Activated CD4-positive, alpha-beta T cell treated with anti-CD3 and anti-CD28 coated beads for 24 hours (primary cell): ENCODE results near the gene CYB561.

Experiments
- DNase-seq, 2 donors: peaks; one replicate each; pipeline ENCODE4 v3.0.0-alpha.2; 2020; ENCODE audit warnings: low read depth in 2 of 2

The CYB561 gene

DNA sequence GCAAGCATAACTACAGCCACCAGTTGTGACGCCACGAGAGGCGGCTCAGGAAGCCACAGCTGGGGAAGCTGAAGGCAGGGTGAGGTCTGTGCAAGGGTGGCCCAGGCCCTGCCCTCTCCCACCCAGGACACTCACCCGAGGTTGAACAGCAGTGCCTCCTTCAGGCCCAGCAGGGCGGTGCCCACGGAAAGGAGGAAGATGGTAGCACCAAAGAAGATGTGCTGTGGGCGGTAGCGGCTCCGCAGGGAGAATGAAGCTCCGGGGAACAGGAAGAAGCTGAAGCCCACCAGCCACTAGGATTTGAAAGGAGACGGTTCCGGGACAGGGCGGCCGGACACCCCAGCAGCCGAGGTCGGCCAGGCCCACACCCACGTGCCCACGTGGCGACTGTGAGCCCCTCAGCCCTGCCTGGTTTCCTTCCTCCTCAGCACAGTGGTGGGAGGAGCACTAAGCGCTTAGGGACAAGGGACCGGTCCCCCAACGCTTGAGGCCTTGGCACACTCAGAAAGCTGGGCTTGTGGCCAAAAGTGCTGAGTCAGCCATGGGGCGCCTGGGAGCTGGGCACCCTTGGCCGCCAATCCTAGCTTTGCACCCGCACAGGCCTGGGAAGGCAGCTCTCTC is 11.0 kb downstream of the CYB561 start:
- DNase-seq: no peak

DNA sequence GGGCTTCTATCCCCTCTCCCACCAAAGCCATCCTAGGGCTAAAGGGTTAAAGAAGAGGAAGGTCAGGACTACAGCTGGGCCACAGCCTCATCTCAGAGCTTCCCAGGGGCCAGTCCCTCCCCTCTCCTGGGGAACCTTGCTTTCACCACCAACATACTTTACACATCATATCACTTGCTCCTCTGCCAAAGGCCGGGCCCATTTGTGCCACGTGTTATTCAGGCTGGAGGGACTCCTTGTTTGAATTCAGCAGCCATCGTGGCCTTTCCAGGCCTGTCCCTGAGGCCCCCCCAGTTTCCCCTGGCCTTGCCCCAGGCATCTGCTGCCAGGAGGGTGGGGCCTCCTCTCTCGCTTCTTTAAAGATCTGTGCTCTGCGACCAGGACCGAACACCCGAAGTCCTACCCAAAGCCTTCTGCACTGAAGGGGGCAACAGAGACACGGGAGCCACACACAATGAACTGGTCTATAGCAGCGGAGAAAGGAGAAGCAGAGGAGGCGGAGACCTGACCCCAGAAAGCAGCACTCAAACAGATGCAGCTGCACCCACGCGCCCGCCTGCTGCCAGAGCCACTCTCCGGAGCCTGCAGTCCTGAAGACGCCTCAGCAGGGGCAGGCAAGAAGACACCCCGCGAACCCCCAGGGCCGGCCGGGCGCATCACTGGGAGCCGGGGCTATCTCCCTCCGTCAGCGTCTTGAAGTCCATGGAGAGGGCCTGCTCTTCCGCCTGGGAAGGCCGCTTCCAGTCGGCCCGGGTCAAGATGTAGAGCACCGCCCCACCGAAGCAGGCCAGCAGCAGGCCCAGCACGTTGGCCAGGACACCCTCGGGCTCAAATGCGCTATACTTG is 12.1 kb downstream of the CYB561 start:
- no peak for DNase-seq

DNA sequence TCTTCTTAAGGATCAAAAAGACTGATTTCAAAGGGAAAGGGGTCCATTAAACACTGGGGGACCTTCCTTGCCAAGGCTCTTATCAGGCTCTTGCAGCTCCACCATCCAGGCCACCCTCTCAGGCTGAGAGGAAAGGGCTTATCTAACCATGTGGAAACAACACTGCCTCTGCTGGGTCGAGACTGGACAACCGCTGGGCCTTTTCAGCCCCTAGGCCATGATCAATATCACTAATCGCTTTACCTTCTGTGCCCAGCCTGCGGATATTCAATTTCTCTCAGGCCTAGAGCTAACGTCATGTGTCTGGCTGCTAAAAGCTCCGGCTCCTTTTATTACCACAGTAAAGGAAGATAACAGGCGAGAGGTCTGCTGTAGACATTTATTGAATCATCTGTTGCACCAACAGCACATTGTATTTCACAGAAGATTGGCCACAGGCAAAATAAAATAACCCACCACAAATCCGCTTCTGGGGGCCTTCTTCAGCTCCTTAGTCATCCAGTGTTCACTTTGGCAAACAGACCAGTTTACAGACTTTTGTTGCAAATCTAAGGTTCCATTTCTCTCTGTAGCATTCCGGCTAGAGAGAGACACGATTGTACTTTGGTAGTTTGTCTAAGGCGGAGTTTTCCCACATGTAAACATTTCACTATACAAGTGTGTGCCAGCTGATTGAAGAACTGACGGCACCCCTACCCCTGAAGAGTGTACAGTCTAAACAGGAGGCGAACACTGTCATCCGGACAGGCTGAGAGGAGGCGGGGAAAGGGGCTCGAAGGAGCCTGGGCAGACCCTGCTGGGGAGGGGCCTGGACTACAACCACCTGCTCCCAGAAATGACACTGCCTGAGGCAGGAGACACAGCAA is 13.9 kb downstream of the CYB561 start:
- no peak for DNase-seq

DNA sequence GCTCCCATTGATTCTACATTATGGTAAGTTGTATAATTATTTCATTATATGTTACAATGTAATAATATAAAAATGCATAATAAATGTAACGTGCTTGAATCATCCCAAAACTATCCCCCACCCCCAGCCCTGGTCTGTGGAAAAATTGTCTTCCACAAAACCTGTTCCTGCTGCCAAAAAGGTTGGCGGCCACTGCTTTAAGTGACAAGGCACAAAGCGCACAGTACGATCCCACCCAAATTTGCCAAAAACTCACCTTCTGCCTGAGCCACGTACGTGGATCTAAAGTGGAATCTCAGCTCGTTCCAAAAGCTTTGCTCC is 14.5 kb downstream of the CYB561 start:
- no peak for DNase-seq

DNA sequence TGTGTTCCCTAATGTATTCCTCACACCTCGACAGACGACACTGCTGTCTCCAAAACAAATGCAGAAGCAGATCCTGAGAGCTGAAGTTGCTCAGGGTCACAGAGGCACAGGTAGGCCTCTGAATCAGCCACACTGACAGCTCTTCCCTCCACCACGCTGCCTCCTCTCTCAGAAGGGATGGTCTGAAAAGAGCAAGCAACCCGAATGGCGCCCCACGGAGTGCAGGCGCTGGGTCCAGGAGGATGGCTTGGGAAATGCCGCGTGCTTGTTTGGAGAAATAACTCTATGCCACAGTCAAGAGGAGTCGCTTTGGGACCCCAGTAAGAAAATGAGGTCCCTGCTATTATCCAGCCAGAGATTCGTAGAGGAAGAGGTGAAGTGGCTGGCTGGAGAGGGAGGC is 15.9 kb downstream of the CYB561 start:
- no peak for DNase-seq

DNA sequence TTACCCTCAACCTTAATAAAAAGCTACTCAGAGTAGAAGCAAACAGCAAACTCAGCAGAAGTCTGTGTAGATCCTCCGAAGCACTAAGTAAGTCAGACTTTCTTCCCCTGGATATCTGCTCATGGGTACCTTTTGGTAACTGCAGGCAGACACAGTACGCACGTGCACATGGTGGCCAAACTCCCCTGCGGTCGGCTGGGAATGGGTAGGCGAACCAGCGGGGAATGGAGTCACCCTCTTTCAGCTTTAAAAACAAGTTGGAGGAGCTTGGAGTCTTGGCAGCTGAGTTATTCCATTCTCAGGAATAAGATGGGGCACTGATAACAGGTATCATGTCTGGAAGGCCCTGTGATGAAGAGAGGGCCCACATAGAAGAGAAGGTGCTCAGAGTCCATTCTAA is 16.3 kb downstream of the CYB561 start:
- DNase-seq: no peak

DNA sequence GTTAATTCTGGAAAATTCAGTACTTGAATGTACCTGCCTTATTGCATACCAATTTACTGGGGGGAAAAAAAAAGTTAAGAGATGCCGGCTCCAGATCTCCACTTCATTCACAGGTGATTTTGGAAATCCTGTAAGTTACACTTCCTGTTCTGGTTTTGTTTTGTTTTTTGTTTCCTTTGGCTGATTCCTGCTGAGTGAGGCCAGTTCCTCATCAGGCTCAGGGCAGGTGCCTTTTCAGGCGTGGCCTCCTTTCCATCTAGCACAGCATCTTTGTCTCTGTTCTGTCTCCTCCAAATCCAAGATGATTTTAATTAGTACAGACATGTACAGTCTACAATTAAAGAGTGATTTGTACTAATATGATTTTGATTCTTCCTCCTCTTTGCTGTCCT is 19.2 kb downstream of the CYB561 start:
- DNase-seq: no peak

DNA sequence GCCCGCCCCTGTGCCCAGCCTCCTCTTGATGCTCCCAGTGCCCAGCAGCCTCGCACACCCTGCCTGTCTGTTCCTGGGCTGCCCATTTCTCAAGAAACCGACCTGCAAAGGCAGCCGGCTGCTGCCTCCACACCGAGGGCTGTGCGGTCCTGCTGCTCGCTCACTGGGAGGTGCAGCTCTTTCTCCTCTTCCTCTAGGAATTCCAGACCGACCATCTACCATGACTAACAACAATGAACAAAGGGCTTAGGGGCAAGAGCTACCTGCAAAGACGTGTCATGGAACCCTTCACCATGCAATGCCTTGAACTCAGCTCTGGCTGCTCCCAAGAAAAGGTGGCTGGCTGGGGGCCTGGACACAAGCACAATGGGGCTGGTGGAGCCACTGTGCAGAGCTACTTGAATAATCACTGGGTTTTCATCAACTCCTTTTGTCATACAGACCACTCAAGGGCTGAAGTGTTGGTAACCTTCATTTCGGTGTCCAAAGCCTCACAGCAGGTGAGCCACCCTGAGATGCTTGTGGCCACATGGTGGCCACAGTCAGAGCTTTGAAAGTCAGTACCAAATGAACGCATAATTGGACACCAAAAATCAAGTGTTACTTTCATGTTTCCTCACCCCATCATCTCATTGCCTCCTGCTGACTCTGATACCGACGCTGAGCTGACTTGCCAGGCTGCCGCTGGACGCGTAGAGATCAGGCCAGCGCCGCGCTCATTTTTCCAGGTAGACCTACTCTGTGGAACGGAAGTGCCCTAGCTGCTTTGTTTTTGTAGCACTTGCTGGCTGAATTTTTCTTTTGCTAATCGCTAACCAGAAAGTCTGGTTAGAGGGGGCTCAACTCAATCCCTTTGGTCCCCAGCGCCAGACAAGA is 19.8 kb downstream of the CYB561 start:
- DNase-seq: no peak

DNA sequence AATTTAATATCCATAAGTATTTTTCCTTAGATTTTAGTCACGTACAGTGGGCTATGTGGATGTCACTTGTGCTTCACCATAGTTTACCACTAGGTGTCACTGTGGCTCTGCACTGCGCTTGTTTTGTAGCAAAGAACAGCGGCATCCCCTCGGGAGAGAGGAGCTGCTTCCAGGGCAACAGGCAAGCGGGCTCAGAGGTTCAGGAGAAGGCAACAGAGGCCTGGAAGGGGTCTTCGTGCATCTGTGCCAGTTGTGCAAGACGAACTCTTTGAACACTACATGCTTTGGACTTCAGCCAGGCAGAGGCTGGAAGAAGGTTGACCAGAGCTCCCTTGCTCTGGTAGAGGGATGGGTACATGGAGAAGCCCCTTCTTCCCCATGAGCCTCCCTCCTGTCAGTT is 20.6 kb downstream of the CYB561 start:
- DNase-seq: peak; percentile 48 to 57

DNA sequence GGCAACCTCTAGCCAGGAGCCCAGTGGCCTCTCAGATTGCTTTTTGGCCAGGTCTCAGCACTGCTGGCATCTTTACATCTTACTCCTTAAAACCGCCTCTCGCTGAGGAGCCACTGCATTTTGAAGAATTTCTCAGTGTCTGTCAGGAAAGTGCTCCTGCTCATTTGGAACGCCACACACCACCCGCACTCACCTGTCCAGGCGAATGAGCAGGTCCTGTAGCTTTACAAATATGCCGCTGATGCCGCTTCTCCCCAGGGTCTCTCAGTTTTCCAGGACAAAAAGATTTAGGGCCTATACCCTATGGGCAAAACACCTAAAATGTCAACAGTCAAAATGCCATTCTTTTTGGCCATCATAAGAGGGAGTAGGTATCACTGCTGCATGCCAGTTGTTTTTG is 22.1 kb downstream of the CYB561 start:
- DNase-seq: no peak

DNA sequence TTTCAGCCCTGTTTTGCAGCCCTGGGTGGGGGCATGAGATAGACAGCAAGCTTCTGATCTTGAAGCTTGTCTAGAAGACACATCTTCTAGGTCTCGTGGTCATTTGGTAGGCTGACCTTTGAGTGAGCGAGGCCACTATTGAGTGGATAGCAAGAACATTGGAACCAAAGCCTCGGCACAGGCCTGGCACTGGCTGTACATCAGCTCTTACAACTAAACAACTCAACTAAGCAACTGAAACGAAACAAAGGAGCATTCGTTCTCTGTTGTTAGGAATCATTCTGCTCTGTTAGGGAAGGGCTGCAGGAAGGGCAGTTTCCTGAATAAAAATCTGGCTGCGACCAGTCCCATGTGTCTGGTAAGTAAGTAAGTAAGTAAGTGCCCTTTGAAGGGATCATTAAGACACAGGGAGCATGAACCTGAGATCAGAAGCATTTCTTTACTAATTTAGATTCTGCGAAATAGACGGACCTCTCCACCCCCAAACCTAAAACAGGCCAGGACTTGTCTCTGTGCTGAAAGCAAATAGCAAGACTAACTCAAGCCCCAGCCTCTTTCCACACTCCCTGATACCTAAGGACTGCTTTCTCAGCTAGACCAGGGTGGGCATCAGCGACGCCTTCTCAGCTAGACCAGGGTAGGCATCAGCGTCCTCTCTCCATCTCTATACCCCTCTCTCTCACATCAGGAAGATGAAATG is 22.7 kb downstream of the CYB561 start:
- DNase-seq: no peak

DNA sequence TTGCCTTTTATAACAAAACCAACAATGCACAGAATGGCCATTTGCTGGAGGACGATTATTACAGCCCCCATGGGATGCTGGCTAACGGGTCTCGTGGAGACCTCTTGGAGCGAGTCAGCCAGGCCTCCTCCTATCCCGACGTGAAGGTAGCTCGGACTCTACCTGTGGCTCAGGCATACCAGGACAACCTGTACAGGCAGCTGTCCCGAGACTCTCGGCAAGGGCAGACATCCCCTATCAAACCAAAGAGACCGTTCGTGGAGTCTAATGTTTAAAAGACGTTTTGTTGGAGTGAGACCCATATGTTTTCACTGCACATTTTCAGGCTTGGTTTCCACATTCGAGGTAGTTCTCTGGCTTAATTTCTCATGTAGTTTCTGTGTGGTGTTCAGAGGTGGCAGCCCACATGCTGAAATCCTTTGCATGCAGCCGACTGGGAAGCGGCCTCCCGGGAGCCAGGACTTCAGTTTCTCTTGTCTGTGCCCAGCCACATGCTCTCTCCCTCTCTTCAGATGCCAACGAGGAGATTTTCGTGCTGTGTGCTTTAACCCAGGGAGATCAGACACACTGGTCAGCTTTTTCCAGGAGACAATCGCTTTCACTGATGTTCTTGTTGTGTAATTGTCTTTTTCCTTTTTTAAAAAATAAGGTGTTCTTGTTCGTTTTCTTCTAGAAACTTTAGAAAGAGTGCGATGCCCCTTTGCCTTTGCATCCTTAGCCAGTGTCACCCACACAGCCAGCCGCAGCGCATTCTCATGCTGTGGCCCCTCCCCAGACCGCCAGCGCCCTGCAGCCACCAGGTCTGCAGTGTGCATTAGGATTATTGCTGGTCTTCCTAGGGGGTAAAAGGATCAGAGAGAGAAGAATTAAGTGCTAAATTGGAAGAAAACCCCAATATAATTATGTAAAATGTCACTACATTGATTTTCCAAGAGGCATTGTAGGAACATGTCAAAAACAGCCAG is 24.1 kb downstream of the CYB561 start:
- DNase-seq: no peak

DNA sequence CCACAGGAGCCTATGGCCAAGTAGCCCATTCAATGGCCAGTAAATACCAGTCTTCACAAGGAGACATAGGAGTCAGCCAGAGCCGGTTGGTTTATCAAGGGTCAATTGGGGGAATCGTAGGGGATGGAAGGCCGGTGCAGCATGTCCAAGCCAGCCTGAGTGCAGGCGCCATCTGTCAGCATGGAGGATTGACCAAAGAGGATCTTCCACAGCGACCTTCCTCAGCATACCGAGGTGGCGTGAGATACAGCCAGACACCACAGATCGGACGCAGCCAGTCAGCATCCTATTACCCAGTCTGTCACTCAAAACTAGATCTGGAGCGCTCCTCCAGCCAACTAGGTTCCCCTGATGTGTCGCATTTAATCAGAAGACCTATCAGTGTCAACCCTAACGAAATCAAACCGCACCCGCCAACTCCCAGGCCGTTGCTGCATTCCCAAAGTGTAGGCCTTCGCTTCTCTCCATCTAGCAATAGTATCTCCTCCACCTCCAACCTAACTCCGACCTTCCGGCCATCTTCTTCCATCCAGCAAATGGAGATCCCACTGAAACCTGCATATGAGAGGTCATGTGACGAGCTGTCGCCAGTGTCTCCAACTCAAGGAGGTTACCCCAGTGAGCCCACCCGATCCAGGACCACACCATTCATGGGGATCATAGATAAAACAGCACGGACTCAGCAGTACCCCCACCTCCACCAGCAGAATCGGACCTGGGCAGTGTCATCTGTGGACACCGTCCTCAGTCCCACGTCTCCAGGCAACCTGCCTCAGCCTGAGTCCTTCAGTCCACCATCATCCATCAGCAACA is 25.0 kb downstream of the CYB561 start:
- DNase-seq: no peak

DNA sequence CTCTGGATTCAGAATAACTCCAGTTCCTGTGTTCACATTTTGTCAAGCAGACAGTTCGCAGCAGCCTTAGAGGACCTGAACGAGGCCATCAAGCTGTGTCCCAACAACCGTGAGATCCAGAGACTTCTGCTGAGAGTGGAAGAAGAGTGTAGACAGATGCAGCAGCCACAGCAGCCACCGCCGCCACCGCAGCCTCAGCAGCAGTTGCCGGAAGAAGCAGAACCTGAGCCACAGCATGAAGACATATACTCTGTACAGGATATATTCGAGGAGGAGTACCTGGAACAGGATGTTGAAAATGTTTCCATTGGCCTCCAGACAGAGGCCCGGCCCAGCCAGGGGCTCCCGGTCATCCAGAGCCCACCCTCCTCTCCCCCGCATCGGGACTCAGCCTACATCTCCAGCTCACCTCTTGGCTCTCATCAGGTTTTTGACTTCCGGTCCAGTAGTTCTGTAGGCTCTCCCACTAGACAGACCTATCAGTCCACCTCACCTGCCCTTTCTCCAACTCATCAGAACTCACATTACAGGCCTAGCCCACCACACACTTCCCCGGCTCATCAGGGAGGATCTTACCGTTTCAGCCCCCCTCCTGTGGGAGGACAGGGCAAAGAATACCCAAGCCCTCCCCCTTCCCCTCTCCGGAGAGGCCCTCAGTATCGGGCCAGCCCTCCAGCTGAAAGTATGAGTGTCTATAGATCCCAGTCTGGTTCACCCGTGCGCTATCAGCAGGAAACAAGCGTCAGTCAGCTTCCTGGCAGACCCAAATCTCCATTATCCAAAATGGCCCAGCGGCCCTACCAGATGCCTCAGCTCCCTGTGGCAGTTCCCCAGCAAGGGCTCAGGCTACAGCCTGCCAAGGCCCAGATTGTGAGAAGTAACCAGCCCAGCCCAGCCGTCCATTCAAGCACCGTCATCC is 25.9 kb downstream of the CYB561 start:
- no peak for DNase-seq

DNA sequence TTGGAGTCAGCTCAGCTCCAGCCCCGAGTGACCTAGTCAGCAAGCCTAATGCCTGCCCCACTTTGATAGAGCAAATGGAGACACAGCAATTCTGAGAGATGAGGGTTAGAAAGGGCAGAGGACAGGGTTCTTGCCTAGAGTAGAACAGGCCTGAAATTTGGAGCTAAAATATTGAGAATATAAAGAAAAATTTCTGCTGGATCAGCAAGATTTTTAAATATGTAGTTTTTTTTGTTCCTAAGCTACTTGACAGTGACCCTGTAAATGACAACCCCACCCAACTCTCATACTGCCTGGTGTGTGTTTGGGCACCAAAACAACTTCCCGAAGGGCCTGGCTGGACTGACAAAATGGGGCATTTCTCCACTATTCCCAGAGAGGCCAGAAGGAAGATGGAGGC is 26.7 kb downstream of the CYB561 start:
- DNase-seq: no peak

DNA sequence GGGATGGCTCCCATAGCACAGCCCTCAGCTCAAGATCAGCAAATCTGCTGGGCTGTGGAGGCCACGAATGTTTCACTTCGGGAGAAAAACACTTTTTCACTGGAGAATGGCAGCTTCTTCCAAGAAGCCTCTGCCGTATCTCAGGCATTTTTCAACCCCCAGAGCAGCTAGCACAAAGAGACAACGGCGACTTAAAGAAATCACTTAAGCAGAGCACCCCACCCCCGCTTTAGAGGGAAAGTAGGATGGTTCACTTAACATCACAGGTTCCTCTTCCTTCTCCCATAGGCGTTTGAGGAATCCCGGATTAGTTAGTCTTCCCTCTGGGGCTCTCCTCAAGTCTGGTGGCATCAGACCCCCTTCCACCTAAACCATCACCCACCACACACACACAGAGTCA is 27.6 kb downstream of the CYB561 start:
- no peak for DNase-seq

DNA sequence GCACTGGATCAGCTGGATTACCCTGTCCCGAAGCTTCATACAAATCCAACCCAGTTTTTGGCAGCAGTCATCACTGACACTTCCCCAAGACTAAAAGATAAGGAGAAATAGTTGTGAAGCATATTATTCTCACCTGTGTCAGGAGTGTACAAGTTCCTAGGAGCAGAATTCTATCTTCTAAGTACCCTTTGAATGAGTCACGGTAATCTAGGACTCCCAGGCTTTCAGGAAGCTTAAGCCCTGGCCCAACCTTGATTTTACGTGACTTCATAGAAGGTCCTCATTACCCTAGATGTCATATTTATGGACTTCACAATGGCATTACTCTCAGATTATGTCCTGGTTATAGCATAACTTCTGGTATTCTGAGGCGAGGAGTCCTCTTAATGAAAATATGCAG is 31.9 kb downstream of the CYB561 start:
- no peak for DNase-seq

DNA sequence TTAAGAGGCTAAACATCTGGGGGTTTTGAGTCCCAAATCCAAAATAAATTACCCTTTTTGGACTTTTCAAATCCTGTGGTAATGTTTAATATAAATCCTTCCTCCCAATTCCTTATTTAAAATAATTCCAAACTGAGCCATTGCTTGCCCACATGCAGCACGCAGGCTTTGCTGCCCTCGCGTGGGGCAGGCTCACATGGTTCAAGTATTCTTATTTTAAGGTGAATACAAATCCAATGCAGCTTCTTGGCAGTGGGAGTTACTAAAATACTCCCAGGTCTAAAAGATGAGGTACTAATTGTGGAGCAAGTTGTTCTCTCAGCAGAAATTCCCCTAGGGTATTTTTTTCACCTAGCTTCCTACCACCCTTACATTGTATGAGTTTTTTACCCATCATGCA is 33.0 kb downstream of the CYB561 start:
- DNase-seq: no peak
